ENCODE data around the gene ARHGAP40. TPM values are rescaled to one million over a fixed set of nuclear protein-coding genes. Genes with fewer than 3 reads are reported as not detected.

Gene ARHGAP40
- total and polyA plus RNA-seq, 2 of the 4 experiments (the other 2 are of a cell fraction) = not detected

GRCh38 chr20:38620441-38620840, 18.8 kb downstream of the ARHGAP40 start:
- DNase-seq (no peak), ATAC-seq (ENCODE audit: low read depth) (no peak)
- dilution Hi-C loops (cut with HindIII; ENCODE audit: low sequenced_read_pairs, unreplicated experiment) = no loop called here

More at GRCh38 chr20:38620441-38620840, 18.8 kb downstream of the ARHGAP40 start:
- Histone ChIP-seq H2BK15ac (ENCODE audit: low read depth, low read length) (no peak overlapping the region), H3K14ac (replicated peaks; ENCODE audit: low read depth, low read length) (no peak overlapping the region), H2BK20ac (ENCODE audit: low read depth, low read length) (no peak overlapping the region), H3K23ac (ENCODE audit: low read depth, low read length) (no peak overlapping the region), H2BK5ac (ENCODE audit: low read depth, low read length, poor library complexity, severe bottlenecking) (no peak overlapping the region), H4K5ac (ENCODE audit: low read depth, low read length) (no peak overlapping the region), H3K9me3 (ENCODE audit: control insufficient read depth, insufficient read depth, low read length) (no peaks in the 10 kb centered on the region), H3K9ac (ENCODE audit: low read depth, low read length) (no peak overlapping the region), H3K79me1 (ENCODE audit: low read depth in 1 of 2, low read length in 2 of 2) (no peaks in the 10 kb centered on the region), H3K36me3 (ENCODE audit: control insufficient read depth, insufficient read depth, low read length) (no peaks in the 10 kb centered on the region), H4K91ac (ENCODE audit: insufficient read depth, low read depth, low read length) (no peak overlapping the region), H2AK5ac (ENCODE audit: low read depth, low read length) (no peak overlapping the region), H4K20me1 (ENCODE audit: insufficient read depth, low read length) (no peaks in the 10 kb centered on the region), H3K4me2 (ENCODE audit: low read depth, low read length) (no peak overlapping the region), H4K8ac (ENCODE audit: low read depth in 2 of 2, low read length in 2 of 2) (no peak overlapping the region), H3K4me3 (ENCODE audit: insufficient read depth, low read depth, low read length) (no peak overlapping the region), H3K4me1 (ENCODE audit: control insufficient read depth, insufficient read depth, low read length) (no peaks in the 10 kb centered on the region), H3K56ac (ENCODE audit: extremely low read depth, insufficient read depth, low read length) (no peak overlapping the region), H2AK9ac (replicated peaks; ENCODE audit: low read depth, low read length, poor library complexity) (no peak overlapping the region), H3K18ac (ENCODE audit: low read depth, low read length) (no peak overlapping the region), H2BK120ac (ENCODE audit: low read depth, low read length) (no peak overlapping the region), H3K27me3 (ENCODE audit: control insufficient read depth, insufficient read depth, low read length) (peaks cover 25% of the 10 kb centered on the region), H3K9me1 (ENCODE audit: insufficient read depth, low read length) (no peaks in the 10 kb centered on the region), H3K27ac (ENCODE audit: insufficient read depth, low read length) (no peak overlapping the region), H2AFZ (replicated peaks; ENCODE audit: low read length, poor library complexity) (no peak overlapping the region), H3K4ac (ENCODE audit: low read depth, low read length) (no peak overlapping the region)
- POLR2A ChIA-PET (ENCODE audit: unreplicated experiment) = interaction anchor here (0.6 kb wide), 1 partner anchor 10 kb away, joined by 3 read pairs; no protein-coding TSS in a partner anchor
- BruUV-seq (replicated peaks) = no TSS peak
- intact Hi-C loops (cut with micrococcal nuclease) (no loop called here), in situ Hi-C loops (cut with MboI; ENCODE audit: low sequenced_read_pairs) (no loop called here)
- TF ChIP-seq SMC3 (IDR thresholded peaks at IDR 0.05; ENCODE audit: low read depth, low read length) (no peak), MXI1 (IDR thresholded peaks at IDR 0.05; ENCODE audit: borderline replicate concordance, low read depth, low read length) (no peak)
- WGBS, 2 experiments (ENCODE audit: extremely low coverage in 2 of 2, insufficient read length in 1 of 2) = 33% methylated on average over 1 of the region's 9 CpGs; no CpG with 5 or more reads in 1 of the 2 experiments
- CTCF ChIA-PET = no interaction called here

All from IMR-90 (cell line).